ENCODE data around the gene CPNE9.
A peak's percentile ranks its signal among the peaks of the same experiment; 100 is the strongest.

Gene CPNE9

GRCh38 chr3:9760779-9761505 is 57.3 kb downstream of the CPNE9 start:
- TF ChIP-seq CTCF (conservative IDR thresholded peaks at IDR 0.05): no peak
- H3K27ac ChIP-seq: no peak overlapping the region

GRCh38 chr3:9761919-9762318 is 58.3 kb downstream of the CPNE9 start:
- TF ChIP-seq CTCF (conservative IDR thresholded peaks at IDR 0.05): no peak
- no peak overlapping the region for H3K27ac ChIP-seq

- H3K27ac ChIP-seq: no peak overlapping the region
- TF ChIP-seq CTCF (conservative IDR thresholded peaks at IDR 0.05): no peak
Measured at GRCh38 chr3:9762871-9763270, 59.2 kb downstream of the CPNE9 start.

- H3K27ac ChIP-seq: no peak overlapping the region
- no peak for TF ChIP-seq CTCF (conservative IDR thresholded peaks at IDR 0.05)
Measured at GRCh38 chr3:9765865-9766264, 62.2 kb downstream of the CPNE9 start.

GRCh38 chr3:9767418-9767817 is 63.8 kb downstream of the CPNE9 start:
- no peak for TF ChIP-seq CTCF (conservative IDR thresholded peaks at IDR 0.05)
- H3K27ac ChIP-seq: no peak overlapping the region

GRCh38 chr3:9768141-9768775 is 64.6 kb downstream of the CPNE9 start:
- no peak for TF ChIP-seq CTCF (conservative IDR thresholded peaks at IDR 0.05)
- peak overlapping the region; percentile 89; the same call in 1 of the 2 replicates for H3K27ac ChIP-seq

GRCh38 chr3:9769012-9769411 is 65.4 kb downstream of the CPNE9 start:
- no peak for TF ChIP-seq CTCF (conservative IDR thresholded peaks at IDR 0.05)
- peak overlapping the region; percentile 89 for H3K27ac ChIP-seq
